IMR-90 (cell line): Measurements from ENCODE around the gene SMARCC2. TPM values are rescaled to one million over a fixed set of nuclear protein-coding genes. Genes with fewer than 3 reads are reported as not detected.

Experiments
- ATAC-seq: fragments of 200-7000 bp; cut with Tn5 transposase; 2 replicates; pipeline ENCODE4 v1.9.1; 2020; ENCODE audit warnings: low read depth, mild to moderate bottlenecking, moderate library complexity
- BruUV-seq: library from RNA; stranded (reverse); fragments of 400-500 nt; replicated peaks from 2 replicates; lab custom pipeline; 2021; lab: Mats Ljungman, UMichigan
- CTCF ChIA-PET: fragments of 300-600 bp; formaldehyde crosslinking; extraction: SDS; loops from one replicate; lab custom pipeline; 2021; ENCODE audit warnings: antibody characterized with exemption; lab: Yijun Ruan, JAX
- POLR2A ChIA-PET: fragments of 300-600 bp; sonication (Branson Sonifier 250); formaldehyde crosslinking; loops from one replicate; lab custom pipeline; 2022; ENCODE audit warnings: antibody characterized with exemption; ENCODE audit not compliant: unreplicated experiment; lab: Charles Lee
- DNase-seq: peaks from one replicate; pipeline ENCODE4 v3.0.0; 2013
- H2AFZ ChIP-seq: replicated peaks from 2 replicates; pipeline ENCODE3; 2013; ENCODE audit warnings: low read length, mild to moderate bottlenecking; ENCODE audit not compliant: poor library complexity
- H2AK5ac ChIP-seq: 2 replicates; pipeline ENCODE4 v1.6.1; 2013; ENCODE audit warnings: low read depth, low read length, inconsistent platforms
- H2AK9ac ChIP-seq: replicated peaks from 2 replicates; pipeline ENCODE3; 2013; ENCODE audit warnings: mild to moderate bottlenecking, low read depth, low read length, moderate library complexity; ENCODE audit not compliant: poor library complexity
- H2BK120ac ChIP-seq: 2 replicates; pipeline ENCODE4 v1.6.1; 2013; ENCODE audit warnings: low read depth, low read length, inconsistent platforms
- H2BK15ac ChIP-seq: 3 replicates; pipeline ENCODE4 v1.6.1; 2013; ENCODE audit warnings: low read depth, low read length, inconsistent platforms
- H2BK20ac ChIP-seq: 2 replicates; pipeline ENCODE4 v1.6.1; 2013; ENCODE audit warnings: low read depth, mild to moderate bottlenecking, inconsistent platforms, low read length, moderate library complexity
- H2BK5ac ChIP-seq: 2 replicates; pipeline ENCODE4 v1.6.1; 2013; ENCODE audit warnings: mild to moderate bottlenecking, low read depth, low read length, inconsistent platforms; ENCODE audit not compliant: poor library complexity, severe bottlenecking
- H3K14ac ChIP-seq: replicated peaks from 2 replicates; pipeline ENCODE4 v1.6.1; 2013; ENCODE audit warnings: low read depth, low read length, inconsistent platforms
- H3K18ac ChIP-seq: 2 replicates; pipeline ENCODE4 v1.6.1; 2013; ENCODE audit warnings: low read depth, low read length, control low read depth
- H3K23ac ChIP-seq: 2 replicates; pipeline ENCODE4 v1.6.1; 2013; ENCODE audit warnings: low read depth, low read length, inconsistent platforms
- H3K27ac ChIP-seq: 2 replicates; pipeline ENCODE4 v1.5.1; 2013; ENCODE audit warnings: mild to moderate bottlenecking, control low read depth, low read length; ENCODE audit not compliant: insufficient read depth
- H3K27me3 ChIP-seq: 2 replicates; pipeline ENCODE4 v1.6.1; 2013; ENCODE audit warnings: low read length; ENCODE audit not compliant: control insufficient read depth, insufficient read depth
- H3K36me3 ChIP-seq: 2 replicates; pipeline ENCODE4 v1.6.1; 2013; ENCODE audit warnings: low read length, mixed read lengths; ENCODE audit not compliant: control insufficient read depth, insufficient read depth
- H3K4ac ChIP-seq: 2 replicates; pipeline ENCODE4 v1.6.1; 2013; ENCODE audit warnings: low read depth, low read length, inconsistent platforms
- H3K4me1 ChIP-seq: 2 replicates; pipeline ENCODE4 v1.6.1; 2013; ENCODE audit warnings: low read length, mixed read lengths; ENCODE audit not compliant: control insufficient read depth, insufficient read depth
- H3K4me2 ChIP-seq: 2 replicates; pipeline ENCODE4 v1.6.1; 2013; ENCODE audit warnings: low read depth, mild to moderate bottlenecking, control low read depth, low read length, moderate library complexity
- H3K4me3 ChIP-seq: 2 replicates; pipeline ENCODE4 v1.5.1; 2013; ENCODE audit warnings: low read depth, mild to moderate bottlenecking, control low read depth, low read length, moderate library complexity; ENCODE audit not compliant: insufficient read depth
- H3K56ac ChIP-seq: 2 replicates; pipeline ENCODE4 v1.6.1; 2013; ENCODE audit warnings: low read length, inconsistent platforms; ENCODE audit not compliant: insufficient read depth; ENCODE audit errors: extremely low read depth
- H3K79me1 ChIP-seq, 2 experiments: 2 replicates each; pipeline ENCODE4 v1.6.1; 2013; ENCODE audit warnings: low read length in 2 of 2, inconsistent platforms in 1 of 2, low read depth in 1 of 2
- H3K9ac ChIP-seq: 2 replicates; pipeline ENCODE4 v1.6.1; 2013; ENCODE audit warnings: low read depth, low read length, control low read depth
- H3K9me1 ChIP-seq: 2 replicates; pipeline ENCODE4 v1.6.1; 2013; ENCODE audit warnings: low read length, inconsistent platforms; ENCODE audit not compliant: insufficient read depth
- H3K9me3 ChIP-seq: 2 replicates; pipeline ENCODE4 v1.6.1; 2013; ENCODE audit warnings: low read length; ENCODE audit not compliant: control insufficient read depth, insufficient read depth
- H4K20me1 ChIP-seq: 2 replicates; pipeline ENCODE4 v1.6.1; 2013; ENCODE audit warnings: low read length, inconsistent platforms; ENCODE audit not compliant: insufficient read depth
- H4K5ac ChIP-seq: 2 replicates; pipeline ENCODE4 v1.6.1; 2013; ENCODE audit warnings: mild to moderate bottlenecking, low read depth, low read length, control low read depth
- H4K8ac ChIP-seq, 2 experiments: 2 replicates each; pipeline ENCODE4 v1.6.1; 2013; ENCODE audit warnings: low read depth in 2 of 2, low read length in 2 of 2, control low read depth in 1 of 2, inconsistent platforms in 1 of 2
- H4K91ac ChIP-seq: 2 replicates; pipeline ENCODE4 v1.6.1; 2013; ENCODE audit warnings: low read depth, low read length, inconsistent platforms; ENCODE audit not compliant: insufficient read depth
- CEBPB ChIP-seq: IDR thresholded peaks from 2 replicates; pipeline ENCODE4 v1.6.1; 2012; ENCODE audit warnings: low read depth, low read length, improper control_type of control experiment
- CHD1 ChIP-seq: IDR thresholded peaks from 2 replicates; pipeline ENCODE4 v1.6.1; 2012; ENCODE audit warnings: low read depth, low read length, improper control_type of control experiment
- FOS ChIP-seq: fragments of 150-350 bp; IDR thresholded peaks from 2 replicates; pipeline ENCODE4 v1.6.1; 2016; ENCODE audit warnings: low read depth, low read length
- MAFK ChIP-seq: IDR thresholded peaks from 2 replicates; pipeline ENCODE4 v1.6.1; 2012; ENCODE audit warnings: low read depth, low read length, improper control_type of control experiment
- MXI1 ChIP-seq: IDR thresholded peaks from 2 replicates; pipeline ENCODE4 v1.6.1; 2012; ENCODE audit warnings: low read depth, mild to moderate bottlenecking, low read length, moderate library complexity, borderline replicate concordance
- RAD21 ChIP-seq: IDR thresholded peaks from 2 replicates; pipeline ENCODE4 v1.6.1; 2012; ENCODE audit warnings: low read length, improper control_type of control experiment
- SMC3 ChIP-seq: fragments of 150-350 bp; IDR thresholded peaks from 2 replicates; pipeline ENCODE4 v1.6.1; 2016; ENCODE audit warnings: low read depth, mild to moderate bottlenecking, antibody characterized with exemption, low read length, moderate library complexity
- WGBS, 2 experiments: methylation state at CpG; one replicate each; pipeline versions ENCODE4 v1.1.5 to v1.1.7; 2013; ENCODE audit warnings: missing lambda C conversion rate in 2 of 2; ENCODE audit not compliant: insufficient read length in 1 of 2; ENCODE audit errors: extremely low coverage in 2 of 2; 5-methylcytosine and 5-hydroxymethylcytosine counted together
- dilution Hi-C: fragments of 300-500 bp; cut with HindIII; formaldehyde crosslinking; loops from one replicate; pipeline ENCODE4 v1.14.3; 2018; ENCODE audit warnings: low sequenced_read_pairs; ENCODE audit not compliant: unreplicated experiment
- in situ Hi-C: fragments of 300-500 bp; cut with MboI; formaldehyde crosslinking; loops from 3 replicates; pipeline ENCODE4 v1.14.3; 2019; ENCODE audit warnings: low sequenced_read_pairs, inconsistent platforms, mixed read lengths
- intact Hi-C: fragments of 100-400 bp; cut with micrococcal nuclease; formaldehyde crosslinking; loops from 2 replicates; pipeline ENCODE4 v1.10.0; 2022
- polyA plus RNA-seq, 3 experiments: library from polyadenylated mRNA; depleted of rRNA; stranded (reverse); fragments of >200 nt; gene quantifications; 2 replicates each; pipeline ENCODE4 v1.2.3, GENCODE V29; 2012; ENCODE audit warnings: low replicate concordance in 1 of 3
- total RNA-seq: library from RNA; depleted of rRNA; stranded (reverse); fragments of >200 nt; gene quantifications from 2 replicates; pipeline ENCODE4 v1.2.3, GENCODE V29; 2012
- TF ChIP-seq, protein P1 (sequence below): conservative IDR thresholded peaks from 2 replicates; pipeline ENCODE4 v1.5.1; 2012; ENCODE audit warnings: mild to moderate bottlenecking, low read depth, low read length, improper control_type of control experiment

The SMARCC2 gene
- total and polyA plus RNA-seq, 2 of the 4 experiments (the other 2 are of a cell fraction), result 42.3 to 43.8 TPM

- ChIA-PET CTCF (interaction anchor here (1.2 to 1.5 kb wide), 2 partner anchors 9 to 15 kb away, joined by 4 to 6 read pairs; partner anchors contain the start of gene RNF41), POLR2A (interaction anchor here (1.3 kb wide), 1 partner anchor 15 kb away, joined by 4 read pairs; the partner anchor contains the start of gene RNF41)
- in situ Hi-C loops, result no loop called here
- Histone ChIP-seq H4K91ac (no peak overlapping the region), H3K9ac (no peak overlapping the region), H3K4me2 (no peak overlapping the region), H3K4me1 (peaks cover 7% of the 10 kb centered on the region), H2BK15ac (no peak overlapping the region), H3K9me1 (no peaks in the 10 kb centered on the region; the same call in 1 of the 2 replicates), H3K27me3 (no peaks in the 10 kb centered on the region), H3K79me1 (peaks cover 10 to 36% of the 10 kb centered on the region in 2 experiments), H3K9me3 (no peaks in the 10 kb centered on the region), H2AFZ (no peak overlapping the region), H2AK9ac (peak overlapping the region; percentile 81), H4K5ac (no peak overlapping the region), H3K36me3 (peaks cover 45% of the 10 kb centered on the region), H4K20me1 (peaks cover 13% of the 10 kb centered on the region), H4K8ac (no peak overlapping the region), H3K4ac (no peak overlapping the region), H2BK20ac (no peak overlapping the region), H3K27ac (no peak overlapping the region), H3K4me3 (no peak overlapping the region), H3K18ac (no peak overlapping the region), H3K14ac (no peak overlapping the region), H2BK120ac (no peak overlapping the region), H3K23ac (no peak overlapping the region), H2BK5ac (no peak overlapping the region), H3K56ac (no peak overlapping the region), H2AK5ac (peak overlapping the region; percentile 70; the same call in 1 of the 2 replicates)
- BruUV-seq, result no TSS peak
- intact Hi-C loops, result loop anchor here (2.0 kb wide), 1 partner anchor 14 kb away; the partner anchor contains the start of gene RNF41
- dilution Hi-C loops, result no loop called here
- DNase-seq (peak; percentile 54), ATAC-seq (peak; percentile 68)
- 79% methylated on average over 6 of the region's 14 CpGs; no CpG with 5 or more reads in 1 of the 2 experiments for WGBS, 2 experiments
- TF ChIP-seq CHD1 (no peak), RAD21 (peak; percentile 57), CEBPB (peak; percentile 72), MXI1 (no peak), SMC3 (peak; percentile 44), MAFK (0 out of 2 replicates have a peak, but pooled peaks have one; percentile 10), FOS (no peak)
- TF ChIP-seq, protein P1, sequence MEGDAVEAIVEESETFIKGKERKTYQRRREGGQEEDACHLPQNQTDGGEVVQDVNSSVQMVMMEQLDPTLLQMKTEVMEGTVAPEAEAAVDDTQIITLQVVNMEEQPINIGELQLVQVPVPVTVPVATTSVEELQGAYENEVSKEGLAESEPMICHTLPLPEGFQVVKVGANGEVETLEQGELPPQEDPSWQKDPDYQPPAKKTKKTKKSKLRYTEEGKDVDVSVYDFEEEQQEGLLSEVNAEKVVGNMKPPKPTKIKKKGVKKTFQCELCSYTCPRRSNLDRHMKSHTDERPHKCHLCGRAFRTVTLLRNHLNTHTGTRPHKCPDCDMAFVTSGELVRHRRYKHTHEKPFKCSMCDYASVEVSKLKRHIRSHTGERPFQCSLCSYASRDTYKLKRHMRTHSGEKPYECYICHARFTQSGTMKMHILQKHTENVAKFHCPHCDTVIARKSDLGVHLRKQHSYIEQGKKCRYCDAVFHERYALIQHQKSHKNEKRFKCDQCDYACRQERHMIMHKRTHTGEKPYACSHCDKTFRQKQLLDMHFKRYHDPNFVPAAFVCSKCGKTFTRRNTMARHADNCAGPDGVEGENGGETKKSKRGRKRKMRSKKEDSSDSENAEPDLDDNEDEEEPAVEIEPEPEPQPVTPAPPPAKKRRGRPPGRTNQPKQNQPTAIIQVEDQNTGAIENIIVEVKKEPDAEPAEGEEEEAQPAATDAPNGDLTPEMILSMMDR, result peak; percentile 58
These were observed 17.3 kb upstream of the SMARCC2 start for GRCh38 chr12:56206452-56207166.
